Esophagus squamous epithelium (tissue), 5 donors: ENCODE measurements around the gene AKAP12. TPM values are rescaled to one million over a fixed set of nuclear protein-coding genes. Genes with fewer than 3 reads are reported as not detected.

Source experiments
- DNase-seq: peaks from one replicate; lab custom pipeline; 2025; lab: John Stamatoyannopoulos, UW
- H3K27ac ChIP-seq, 4 donors: fragments of 200-600 bp; sonication (generic); one replicate each; pipeline ENCODE4 v1.5.1; 2016 to 2019; ENCODE audit warnings: mild to moderate bottlenecking in 1 of 4
- H3K27me3 ChIP-seq, 4 donors: fragments of 200-600 bp; sonication (generic); 1 replicate in 3 of 4; 2 replicates in 1 of 4; pipeline versions ENCODE4 v1.5.1 to v1.6.0; 2017 to 2021; ENCODE audit warnings: antibody characterized with exemption in 1 of 4
- H3K36me3 ChIP-seq, 3 donors: fragments of 200-600 bp; sonication (generic); one replicate each; pipeline ENCODE4 v1.5.1; 2016 to 2019
- H3K4me1 ChIP-seq, 3 donors: fragments of 200-600 bp; sonication (generic); one replicate each; pipeline ENCODE4 v1.5.1; 2017 to 2019
- H3K4me3 ChIP-seq, 4 donors: fragments of 200-600 bp; sonication (generic); 1 replicate in 3 of 4; 2 replicates in 1 of 4; pipeline ENCODE4 v1.5.1; 2016 to 2019; ENCODE audit warnings: mild to moderate bottlenecking in 2 of 4, moderate library complexity in 1 of 4
- H3K9me3 ChIP-seq, 3 donors: fragments of 200-600 bp; sonication (generic); one replicate each; pipeline ENCODE4 v1.5.1; 2016 to 2019
- POLR2A ChIP-seq, 4 donors: fragments of 450-650 bp; IDR thresholded peaks; one replicate each; pipeline ENCODE4 v1.6.1; 2017; ENCODE audit warnings: antibody characterized with exemption in 4 of 4, mild to moderate bottlenecking in 4 of 4, moderate library complexity in 3 of 4
- WGBS, 2 donors: methylation state at CpG; one replicate each; pipeline ENCODE4 v1.1.5; 2018; 5-methylcytosine and 5-hydroxymethylcytosine counted together
- intact Hi-C: fragments of 100-400 bp; cut with DNase I; formaldehyde crosslinking; loops from one replicate; pipeline ENCODE4 v1.15.0; 2022
- total RNA-seq, 4 donors: library from RNA; depleted of rRNA; stranded (reverse); fragments of >200 nt; gene quantifications; one replicate each; pipeline ENCODE4 v1.1.0, GENCODE V29; 2016
- TF ChIP-seq, protein P1 (sequence below), 6 experiments: fragments of 450-650 bp in 4 of 6; fragments of 200-600 bp in 2 of 6; sonication (generic) in 2 of 6; IDR thresholded peaks; one replicate each; pipeline ENCODE4 v1.5.1; 2016 to 2019; ENCODE audit warnings: antibody characterized with exemption in 6 of 6, mild to moderate bottlenecking in 4 of 6, moderate library complexity in 4 of 6
- donor health status: DM: yes; HTN: yes; CAD: no.

Gene AKAP12
- total RNA-seq, 4 donors from 2014 or later: 1.7 to 66.6 (median 11.4) TPM

GRCh38 chr6:151225919-151226318, 13.8 kb upstream of the AKAP12 start:
- H3K4me3 ChIP-seq: no peak overlapping the region
- intact Hi-C loops: no loop called here
- WGBS, 2 donors: 80 to 85% methylated on average over 9 to 11 of the region's 11 CpGs
- no peaks in the 10 kb centered on the region for H3K4me1 ChIP-seq
- TF ChIP-seq, protein P1, sequence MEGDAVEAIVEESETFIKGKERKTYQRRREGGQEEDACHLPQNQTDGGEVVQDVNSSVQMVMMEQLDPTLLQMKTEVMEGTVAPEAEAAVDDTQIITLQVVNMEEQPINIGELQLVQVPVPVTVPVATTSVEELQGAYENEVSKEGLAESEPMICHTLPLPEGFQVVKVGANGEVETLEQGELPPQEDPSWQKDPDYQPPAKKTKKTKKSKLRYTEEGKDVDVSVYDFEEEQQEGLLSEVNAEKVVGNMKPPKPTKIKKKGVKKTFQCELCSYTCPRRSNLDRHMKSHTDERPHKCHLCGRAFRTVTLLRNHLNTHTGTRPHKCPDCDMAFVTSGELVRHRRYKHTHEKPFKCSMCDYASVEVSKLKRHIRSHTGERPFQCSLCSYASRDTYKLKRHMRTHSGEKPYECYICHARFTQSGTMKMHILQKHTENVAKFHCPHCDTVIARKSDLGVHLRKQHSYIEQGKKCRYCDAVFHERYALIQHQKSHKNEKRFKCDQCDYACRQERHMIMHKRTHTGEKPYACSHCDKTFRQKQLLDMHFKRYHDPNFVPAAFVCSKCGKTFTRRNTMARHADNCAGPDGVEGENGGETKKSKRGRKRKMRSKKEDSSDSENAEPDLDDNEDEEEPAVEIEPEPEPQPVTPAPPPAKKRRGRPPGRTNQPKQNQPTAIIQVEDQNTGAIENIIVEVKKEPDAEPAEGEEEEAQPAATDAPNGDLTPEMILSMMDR (IDR thresholded peaks at IDR 0.05): no peak
- TF ChIP-seq POLR2A (IDR thresholded peaks at IDR 0.05): no peak
- H3K27ac ChIP-seq: no peak overlapping the region
- no peaks in the 10 kb centered on the region for H3K27me3 ChIP-seq
- H3K9me3 ChIP-seq: no peaks in the 10 kb centered on the region
- no peaks in the 10 kb centered on the region for H3K36me3 ChIP-seq
- DNase-seq: no peak

DNA sequence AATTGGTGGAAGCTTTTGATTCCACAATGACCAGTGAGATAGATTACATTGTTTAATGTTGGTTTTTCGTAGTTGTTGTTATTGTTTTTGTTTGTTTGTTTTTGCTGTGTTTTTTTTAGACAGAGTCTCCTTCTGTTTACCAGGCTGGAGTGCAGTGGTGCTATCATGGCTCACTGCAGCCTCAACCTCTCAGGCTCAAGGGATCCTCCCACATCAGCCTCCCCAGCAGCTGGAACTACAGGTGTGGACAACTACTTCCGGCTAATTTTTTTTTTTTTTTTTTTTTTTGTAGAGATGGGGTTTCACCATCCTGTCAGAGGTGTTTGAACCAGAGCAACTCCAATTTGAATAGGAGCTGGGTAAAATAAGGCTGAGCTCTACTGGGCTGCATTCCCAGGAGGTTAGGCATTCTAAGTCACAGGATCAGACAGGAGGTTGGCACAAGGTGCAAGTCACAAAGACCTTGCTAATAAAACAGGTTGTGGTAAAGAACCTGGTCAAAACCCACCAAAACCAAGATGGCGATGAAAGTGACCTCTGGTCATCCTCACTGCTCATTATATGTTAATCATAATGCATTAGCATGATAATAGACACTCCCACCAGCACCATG, 10.9 kb upstream of the AKAP12 start:
- Histone ChIP-seq H3K4me3 (no peak overlapping the region), H3K9me3 (no peaks in the 10 kb centered on the region), H3K27me3 (no peaks in the 10 kb centered on the region), H3K27ac (no peak overlapping the region), H3K36me3 (no peaks in the 10 kb centered on the region), H3K4me1 (no peaks in the 10 kb centered on the region)
- TF ChIP-seq, protein P1 (IDR thresholded peaks at IDR 0.05): no peak
- no peak for TF ChIP-seq POLR2A (IDR thresholded peaks at IDR 0.05)
- WGBS, 2 donors: 83 to 90% methylated on average over 3 of the region's 3 CpGs
- intact Hi-C loops: no loop called here
- no peak for DNase-seq

DNA sequence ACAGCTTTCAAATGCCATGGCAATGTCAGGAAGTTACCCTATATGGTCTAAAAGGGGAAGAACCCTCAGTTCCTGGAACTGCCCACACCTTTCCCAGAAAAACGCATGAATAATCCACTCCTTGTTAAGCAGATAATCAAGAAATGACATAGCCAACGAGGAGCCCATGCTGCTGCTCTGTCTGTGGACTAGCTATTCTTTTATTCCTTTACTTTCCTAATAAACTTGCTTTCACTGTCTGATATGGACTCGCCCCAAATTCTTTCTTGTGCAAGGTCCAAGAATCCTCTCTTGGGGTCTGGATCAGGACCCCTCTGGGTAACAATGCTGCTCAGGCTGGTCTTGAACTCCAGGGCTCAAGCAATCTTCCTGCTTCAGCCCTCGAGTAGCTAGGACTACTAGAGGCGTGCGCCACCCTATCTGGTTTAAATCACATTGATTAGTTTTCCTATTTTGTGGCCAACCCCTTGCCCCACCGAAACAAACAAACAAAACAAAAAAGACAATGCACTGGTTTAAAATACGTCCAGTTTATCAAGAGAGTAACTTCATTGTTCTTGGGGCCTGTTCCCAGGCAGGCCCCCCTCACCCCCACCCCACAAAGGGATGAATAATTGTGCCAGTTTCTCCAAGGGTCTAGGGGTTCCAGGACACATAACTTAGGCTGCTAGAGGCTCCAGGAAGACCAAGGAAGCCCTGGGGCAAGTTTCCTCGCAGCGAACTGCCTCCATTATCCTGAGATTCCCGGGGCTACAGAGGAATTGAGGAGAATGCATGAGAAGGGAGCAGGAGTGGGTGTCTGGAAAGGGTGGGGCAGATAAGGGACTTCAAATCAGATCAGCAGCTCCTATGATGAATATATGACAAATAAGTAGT, 10.1 kb upstream of the AKAP12 start:
- H3K36me3 ChIP-seq: no peaks in the 10 kb centered on the region
- no peak overlapping the region for H3K27ac ChIP-seq
- no peaks in the 10 kb centered on the region for H3K4me1 ChIP-seq
- intact Hi-C loops: no loop called here
- no peaks in the 10 kb centered on the region for H3K27me3 ChIP-seq
- 66 to 74% methylated on average over 11 of the region's 11 CpGs for WGBS, 2 donors
- no peaks in the 10 kb centered on the region for H3K9me3 ChIP-seq
- no peak for TF ChIP-seq POLR2A (IDR thresholded peaks at IDR 0.05)
- TF ChIP-seq, protein P1 (IDR thresholded peaks at IDR 0.05): no peak
- H3K4me3 ChIP-seq: no peak overlapping the region
- DNase-seq: no peak

- DNase-seq: no peak
- no peaks in the 10 kb centered on the region for H3K9me3 ChIP-seq
- no peak overlapping the region for H3K27ac ChIP-seq
- intact Hi-C loops: no loop called here
- no peaks in the 10 kb centered on the region for H3K36me3 ChIP-seq
- no peak overlapping the region for H3K4me3 ChIP-seq
- no peaks in the 10 kb centered on the region for H3K4me1 ChIP-seq
- TF ChIP-seq, protein P1 (IDR thresholded peaks at IDR 0.05): no peak
- TF ChIP-seq POLR2A (IDR thresholded peaks at IDR 0.05): no peak
- no peaks in the 10 kb centered on the region for H3K27me3 ChIP-seq
- 91 to 96% methylated on average over 4 of the region's 4 CpGs for WGBS, 2 donors
Measured at GRCh38 chr6:151230277-151230577, 9.5 kb upstream of the AKAP12 start.

DNA sequence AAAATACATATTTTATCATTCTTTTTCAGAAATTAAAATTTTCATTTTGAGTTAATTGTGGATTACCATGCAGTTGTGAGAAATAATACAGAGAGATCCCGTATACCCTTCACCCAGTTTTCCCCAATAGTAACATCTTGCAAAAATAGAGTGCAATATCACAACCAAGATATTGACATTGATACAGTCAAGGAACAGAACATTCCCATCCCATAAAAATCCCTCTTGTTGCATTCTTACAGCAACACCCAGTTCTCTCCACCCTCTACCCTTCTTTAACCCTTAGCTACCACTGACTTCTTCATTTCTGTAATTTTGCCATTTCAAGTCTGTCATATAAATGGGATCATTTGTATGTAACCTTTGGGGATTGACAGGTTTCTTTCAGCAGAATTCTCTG, 6.9 kb upstream of the AKAP12 start:
- WGBS, 2 donors: 83 to 86% methylated on average over 1 of the region's 1 CpG
- H3K36me3 ChIP-seq: no peaks in the 10 kb centered on the region

More for the DNA sequence above, 6.9 kb upstream of the AKAP12 start:
- Histone ChIP-seq H3K9me3 (no peaks in the 10 kb centered on the region), H3K27ac (no peak overlapping the region), H3K4me1 (no peaks in the 10 kb centered on the region), H3K4me3 (no peak overlapping the region), H3K27me3 (no peaks in the 10 kb centered on the region)
- no peak for TF ChIP-seq POLR2A (IDR thresholded peaks at IDR 0.05)
- TF ChIP-seq, protein P1 (IDR thresholded peaks at IDR 0.05): no peak
- intact Hi-C loops: no loop called here
- no peak for DNase-seq
